Measurements from ENCODE around the gene CACNG7.

DNA sequence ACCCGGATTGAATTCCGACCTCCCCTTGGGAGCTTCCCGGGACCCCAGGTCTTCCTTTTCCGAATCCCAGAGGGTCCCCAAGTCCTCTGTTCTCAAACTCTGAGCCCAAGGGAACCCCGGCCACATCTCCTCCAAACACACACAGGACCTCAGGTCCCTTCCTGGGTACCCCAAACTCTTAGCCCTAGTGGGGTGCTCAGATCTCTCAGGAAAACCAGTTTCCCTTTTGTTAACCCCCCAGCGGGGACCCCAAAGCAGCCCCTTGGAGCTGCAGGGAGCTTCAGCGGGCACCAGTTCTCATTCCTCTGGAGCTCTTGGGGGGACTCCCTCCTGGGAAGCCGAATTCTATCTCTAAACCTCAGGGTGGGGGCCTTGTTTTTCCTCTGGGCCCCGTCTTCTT is 83.1 kb downstream of the CACNG7 start:
- TF ChIP-seq, protein P1, sequence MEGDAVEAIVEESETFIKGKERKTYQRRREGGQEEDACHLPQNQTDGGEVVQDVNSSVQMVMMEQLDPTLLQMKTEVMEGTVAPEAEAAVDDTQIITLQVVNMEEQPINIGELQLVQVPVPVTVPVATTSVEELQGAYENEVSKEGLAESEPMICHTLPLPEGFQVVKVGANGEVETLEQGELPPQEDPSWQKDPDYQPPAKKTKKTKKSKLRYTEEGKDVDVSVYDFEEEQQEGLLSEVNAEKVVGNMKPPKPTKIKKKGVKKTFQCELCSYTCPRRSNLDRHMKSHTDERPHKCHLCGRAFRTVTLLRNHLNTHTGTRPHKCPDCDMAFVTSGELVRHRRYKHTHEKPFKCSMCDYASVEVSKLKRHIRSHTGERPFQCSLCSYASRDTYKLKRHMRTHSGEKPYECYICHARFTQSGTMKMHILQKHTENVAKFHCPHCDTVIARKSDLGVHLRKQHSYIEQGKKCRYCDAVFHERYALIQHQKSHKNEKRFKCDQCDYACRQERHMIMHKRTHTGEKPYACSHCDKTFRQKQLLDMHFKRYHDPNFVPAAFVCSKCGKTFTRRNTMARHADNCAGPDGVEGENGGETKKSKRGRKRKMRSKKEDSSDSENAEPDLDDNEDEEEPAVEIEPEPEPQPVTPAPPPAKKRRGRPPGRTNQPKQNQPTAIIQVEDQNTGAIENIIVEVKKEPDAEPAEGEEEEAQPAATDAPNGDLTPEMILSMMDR (conservative IDR thresholded peaks at IDR 0.05 in 1 of 2, IDR thresholded peaks at IDR 0.05 in 1 of 2; ENCODE audit: extremely low read depth in 1 of 2, insufficient read depth in 1 of 2, low read depth in 1 of 2, low read length in 2 of 2), result no peak
- TF ChIP-seq EZH2 (IDR thresholded peaks at IDR 0.05; ENCODE audit: borderline replicate concordance, low read length), result no peak

Data from mammary epithelial cell (primary cell).